8988T (cell line): ENCODE data around the gene HSD17B14.
"Not testable (repeated sequence)": the region's sequence is repeated elsewhere in the genome, so short reads cannot be mapped to it uniquely, and the experiment has no call there.

Experiments
- DNase-seq: peaks from one replicate; pipeline ENCODE4 v3.0.0; 2011

Gene HSD17B14

DNA sequence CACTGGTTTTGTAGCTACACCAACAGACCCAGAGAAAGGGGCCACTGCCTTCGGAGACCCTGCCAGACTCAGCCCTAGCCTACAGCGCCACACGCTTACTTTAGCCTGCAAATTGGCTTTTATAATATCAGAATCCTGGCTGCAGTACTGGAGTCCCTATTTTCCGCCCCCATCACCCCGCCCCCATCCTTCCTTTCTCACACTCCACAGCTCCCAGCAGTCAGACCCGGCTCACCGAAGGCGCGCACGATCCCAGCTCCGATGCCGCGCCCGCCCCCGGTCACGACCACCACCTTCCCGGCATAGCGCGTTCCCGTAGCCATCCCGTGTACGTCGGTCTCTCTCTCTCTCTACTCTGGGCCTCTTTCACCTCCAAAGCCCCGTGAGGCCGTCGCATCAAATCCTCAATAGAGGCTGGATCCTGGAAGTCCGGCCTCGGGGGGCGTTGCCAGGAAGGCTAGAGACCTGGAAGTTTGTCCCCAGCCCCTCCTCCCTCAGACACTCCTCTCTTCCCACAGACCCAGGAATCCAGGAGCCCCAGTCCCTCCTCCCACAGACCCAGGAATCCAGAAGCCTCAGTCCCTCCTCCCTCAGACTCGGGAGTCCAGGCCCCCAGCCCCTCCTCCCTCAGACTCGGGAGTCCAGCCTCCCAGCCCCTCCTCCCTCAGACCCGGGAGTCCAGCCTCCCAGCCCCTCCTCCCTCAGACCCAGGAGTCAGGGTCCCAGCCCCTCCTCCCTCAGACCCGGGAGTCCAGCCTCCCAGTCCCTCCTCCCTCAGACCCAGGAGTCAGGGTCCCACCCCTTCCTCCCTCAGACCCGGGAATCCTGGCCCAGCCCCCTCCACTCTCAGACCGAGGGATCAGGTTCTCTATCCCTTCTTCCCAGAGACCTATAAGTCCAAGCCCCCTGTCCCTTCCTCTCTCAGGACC, at the start of gene HSD17B14:
HSD17B14 (minus strand) TSS at position 403 of the 929 bp plus-strand sequence; CDS start at position 323, 80 bp downstream.
- no peak for DNase-seq

DNA sequence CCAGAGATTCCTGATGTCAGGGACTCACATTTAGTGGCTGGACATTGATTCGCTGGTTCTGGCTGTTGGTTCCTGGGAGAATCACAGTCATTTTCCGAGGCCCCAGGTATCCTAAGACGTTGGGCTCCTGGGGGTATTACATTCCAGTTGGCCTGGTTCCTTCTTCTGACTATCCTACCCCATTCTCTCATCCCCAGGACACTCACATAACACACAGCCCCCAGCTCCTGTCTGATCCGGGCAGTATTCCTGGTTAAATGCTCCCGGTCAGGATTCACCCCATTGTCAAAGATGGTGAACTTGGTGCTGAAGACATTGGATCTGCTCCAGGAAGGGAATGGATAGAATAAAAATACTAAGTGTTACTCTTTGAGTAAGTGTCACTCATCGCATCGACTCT, 47.4 kb upstream of the HSD17B14 start:
- no peak for DNase-seq

DNA sequence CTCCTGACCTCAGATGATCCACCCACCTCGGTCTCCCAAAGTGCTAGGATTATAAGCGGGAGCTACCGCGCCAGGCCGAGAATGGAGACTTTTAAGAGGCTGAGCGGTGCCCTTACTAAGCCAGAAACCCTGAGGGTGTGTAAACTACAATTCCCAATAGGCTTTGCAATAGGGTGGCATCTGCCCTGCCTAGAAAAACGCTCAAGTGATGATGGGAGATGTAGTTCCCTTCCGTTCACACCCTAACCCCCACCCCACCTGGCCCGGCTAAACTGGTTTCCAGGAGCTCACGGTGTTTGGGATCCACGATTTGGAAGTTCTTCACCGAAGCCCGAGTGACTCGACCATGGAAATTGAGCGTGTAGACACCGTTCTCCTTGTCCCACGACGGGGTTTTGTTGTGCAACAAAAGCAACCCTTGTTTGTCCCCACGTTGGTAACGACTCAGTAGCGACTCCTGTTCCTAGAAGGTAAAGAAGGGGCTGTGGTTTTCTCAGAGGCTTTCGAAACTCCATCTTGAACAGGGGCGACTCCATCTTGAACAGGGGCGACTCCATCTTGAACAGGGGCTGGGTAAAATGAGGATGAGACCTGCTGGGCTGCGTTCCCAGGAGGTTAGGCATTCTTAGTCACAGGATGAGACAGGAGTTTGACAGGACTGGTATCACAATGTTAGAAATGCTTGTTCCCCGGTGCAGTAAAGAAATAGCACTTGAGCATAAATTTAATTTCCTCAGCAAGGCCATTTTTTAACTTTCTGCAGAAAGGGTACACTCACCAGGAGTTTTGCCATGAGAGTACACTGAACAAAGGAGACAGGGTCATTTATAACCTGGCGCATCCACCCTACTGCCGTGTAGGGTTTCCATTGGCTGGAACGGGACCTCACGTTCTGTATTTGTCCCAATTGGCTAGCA, 45.7 kb upstream of the HSD17B14 start:
- no peak for DNase-seq

DNA sequence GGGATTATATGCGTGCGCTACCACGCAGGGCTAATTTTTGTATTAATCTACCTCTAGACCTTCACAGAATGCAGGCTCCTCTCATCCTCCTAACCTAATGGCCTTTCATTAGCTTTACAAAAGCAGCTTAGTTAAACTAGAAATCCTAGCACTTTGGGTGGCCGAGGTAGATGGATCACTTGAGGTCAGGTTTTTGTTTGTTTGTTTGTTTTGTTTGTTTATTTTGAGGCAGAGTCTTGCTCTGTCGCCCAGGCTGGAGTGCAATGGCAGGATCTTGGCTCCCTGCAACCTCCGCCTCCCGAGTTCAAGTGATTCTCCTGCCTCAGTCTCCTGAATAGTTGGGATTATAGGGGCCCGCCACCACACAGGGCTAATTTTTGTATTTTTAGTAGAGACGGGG, 43.4 kb upstream of the HSD17B14 start:
- DNase-seq = not testable (repeated sequence)

DNA sequence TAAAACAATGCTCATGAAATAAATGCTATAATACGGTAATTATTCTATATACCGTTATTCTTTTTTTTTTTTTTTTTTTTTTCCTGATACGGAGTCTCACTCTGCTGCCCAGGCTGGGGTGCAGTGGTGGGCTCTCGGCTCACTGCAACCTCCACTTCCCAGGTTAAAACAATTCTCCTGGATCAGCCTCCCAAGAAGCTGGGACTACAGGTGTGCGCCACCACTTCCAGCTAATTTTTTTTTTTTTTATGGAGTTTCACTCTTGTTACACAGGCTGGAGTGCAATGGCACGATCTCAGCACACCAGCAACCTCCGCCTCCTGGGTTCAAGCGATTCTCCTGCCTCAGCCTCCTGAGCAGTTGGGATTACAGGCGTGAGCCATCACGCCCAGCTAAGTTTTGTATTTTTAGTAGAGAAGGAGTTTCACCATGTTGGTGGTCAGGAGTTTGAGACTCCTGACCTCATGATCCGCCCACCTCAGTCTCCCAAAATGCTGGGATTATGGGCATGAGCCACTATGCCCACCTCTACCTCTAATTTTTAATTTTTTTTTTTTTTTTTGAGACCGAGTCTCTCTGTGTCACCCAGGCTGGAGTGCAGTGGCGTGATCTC, 42.8 kb upstream of the HSD17B14 start:
- no peak for DNase-seq

DNA sequence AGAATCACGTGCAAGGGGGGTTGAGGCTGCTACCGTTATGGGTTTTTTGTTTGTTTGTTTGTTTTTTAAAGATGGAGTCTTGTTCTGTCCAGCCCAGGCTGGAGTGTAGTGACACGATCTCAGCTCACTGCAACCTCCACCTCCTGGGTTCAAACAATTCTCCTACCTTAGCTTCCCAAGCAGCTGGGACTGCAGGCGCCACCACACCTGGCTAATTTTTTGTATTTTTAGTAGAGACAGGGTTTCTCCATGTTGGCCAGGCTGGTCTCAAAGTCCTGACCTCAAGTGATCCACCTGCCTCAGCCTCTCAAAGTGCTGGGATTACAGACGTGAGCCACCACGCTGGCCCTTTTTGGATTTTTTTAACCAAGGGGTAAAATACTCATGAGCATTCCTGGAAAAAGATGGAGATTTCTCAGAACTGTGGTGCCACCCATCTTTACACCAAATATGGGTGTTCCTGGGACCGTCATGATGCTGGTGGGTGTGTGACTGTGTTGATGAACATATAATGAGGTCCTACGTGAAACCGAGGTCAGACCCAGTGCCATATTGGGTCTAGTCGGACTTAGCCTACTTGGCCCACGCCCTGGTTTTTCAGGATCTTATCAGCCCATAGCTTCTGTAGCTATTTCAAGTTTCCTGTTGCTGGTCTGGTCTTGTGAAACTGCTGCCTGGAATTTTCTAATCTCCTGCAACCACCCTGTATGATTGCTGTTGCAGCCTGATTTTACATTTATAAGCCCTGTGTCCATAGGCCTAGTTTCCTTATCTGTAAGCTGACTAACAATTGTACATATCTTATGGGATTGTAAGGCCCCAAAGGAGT, 42.1 kb upstream of the HSD17B14 start:
- no peak for DNase-seq

DNA sequence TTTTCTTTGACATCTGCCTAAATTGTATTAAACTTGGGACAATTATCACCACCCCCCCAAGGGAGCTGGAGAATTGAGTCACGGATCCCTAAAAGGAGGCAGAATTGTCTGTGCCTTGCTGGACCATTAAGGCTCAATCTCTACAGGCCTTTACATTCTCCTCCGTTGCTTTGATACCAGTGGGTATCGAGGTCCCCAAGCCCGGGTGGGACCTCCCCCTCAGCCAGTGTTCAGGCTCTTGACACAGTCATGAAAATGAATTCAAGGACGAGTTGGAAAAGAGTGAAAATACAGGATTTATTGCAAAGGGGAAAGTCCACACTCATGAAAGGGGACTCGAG, 41.5 kb upstream of the HSD17B14 start:
- DNase-seq = no peak

DNA sequence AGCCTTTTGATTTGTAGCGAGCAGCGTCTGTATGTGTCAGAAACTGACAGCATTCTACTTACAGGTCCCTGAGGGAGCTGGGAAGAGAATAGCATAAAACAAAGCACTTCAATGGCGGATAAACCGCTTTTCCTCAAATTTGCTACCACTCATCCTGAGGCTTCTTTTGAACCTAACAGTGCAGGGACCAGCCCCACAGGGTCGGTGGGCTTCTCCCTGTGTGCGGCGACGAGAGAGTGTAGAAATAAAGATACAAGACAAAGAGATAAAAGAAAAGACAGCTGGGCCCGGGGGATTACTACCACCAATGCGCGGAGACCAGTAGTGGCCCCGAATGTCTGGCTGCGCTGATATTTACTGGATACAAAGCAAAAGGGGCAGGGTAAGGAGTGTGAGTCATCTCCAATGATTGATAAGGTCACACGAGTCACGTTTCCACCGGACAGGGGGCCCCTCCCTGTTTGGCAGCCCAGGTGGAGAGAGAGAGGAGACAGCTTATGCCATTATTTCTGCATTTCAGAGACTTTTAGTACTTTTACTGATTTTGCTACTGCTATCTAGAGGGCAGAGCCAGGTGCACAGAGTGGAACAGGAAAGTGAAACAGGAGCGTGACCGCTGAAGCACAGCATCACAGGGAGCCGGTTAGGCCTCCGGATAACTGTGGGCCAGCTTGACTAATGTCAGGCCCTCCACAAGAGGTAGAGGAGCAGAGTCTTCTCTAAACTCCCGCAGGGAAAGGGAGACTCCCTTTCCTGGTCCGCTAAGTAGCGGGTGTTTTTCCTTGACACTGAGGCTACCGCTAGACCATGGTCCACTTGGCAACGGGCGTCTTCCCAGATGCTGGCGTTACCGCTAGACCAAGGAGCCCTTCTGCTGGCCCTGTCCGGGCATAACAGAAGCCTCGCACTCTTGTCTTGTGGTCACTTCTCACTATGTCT, 40.0 kb upstream of the HSD17B14 start:
- DNase-seq = not testable (repeated sequence)

DNA sequence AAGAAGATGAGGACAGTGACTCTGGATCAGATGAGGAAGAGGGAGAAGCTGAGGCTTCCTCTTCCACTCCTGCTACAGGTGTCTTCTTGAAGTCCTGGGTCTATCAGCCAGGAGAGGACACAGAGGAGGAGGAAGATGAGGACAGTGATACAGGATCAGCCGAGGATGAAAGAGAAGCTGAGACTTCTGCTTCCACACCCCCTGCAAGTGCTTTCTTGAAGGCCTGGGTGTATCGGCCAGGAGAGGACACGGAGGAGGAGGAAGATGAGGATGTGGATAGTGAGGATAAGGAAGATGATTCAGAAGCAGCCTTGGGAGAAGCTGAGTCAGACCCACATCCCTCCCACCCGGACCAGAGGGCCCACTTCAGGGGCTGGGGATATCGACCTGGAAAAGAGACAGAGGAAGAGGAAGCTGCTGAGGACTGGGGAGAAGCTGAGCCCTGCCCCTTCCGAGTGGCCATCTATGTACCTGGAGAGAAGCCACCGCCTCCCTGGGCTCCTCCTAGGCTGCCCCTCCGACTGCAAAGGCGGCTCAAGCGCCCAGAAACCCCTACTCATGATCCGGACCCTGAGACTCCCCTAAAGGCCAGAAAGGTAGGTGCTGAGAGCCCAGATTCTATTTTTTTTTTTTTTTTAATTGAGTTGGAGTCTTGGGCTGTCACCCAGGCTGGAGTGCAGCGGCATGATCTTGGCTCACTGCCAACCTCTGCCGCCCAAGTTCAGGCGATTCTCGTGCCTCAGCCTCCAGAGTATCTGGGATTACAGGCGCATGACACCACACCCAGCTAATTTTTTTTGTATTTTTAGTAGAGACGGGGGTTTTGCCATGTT, 38.2 kb upstream of the HSD17B14 start:
- no peak for DNase-seq

DNA sequence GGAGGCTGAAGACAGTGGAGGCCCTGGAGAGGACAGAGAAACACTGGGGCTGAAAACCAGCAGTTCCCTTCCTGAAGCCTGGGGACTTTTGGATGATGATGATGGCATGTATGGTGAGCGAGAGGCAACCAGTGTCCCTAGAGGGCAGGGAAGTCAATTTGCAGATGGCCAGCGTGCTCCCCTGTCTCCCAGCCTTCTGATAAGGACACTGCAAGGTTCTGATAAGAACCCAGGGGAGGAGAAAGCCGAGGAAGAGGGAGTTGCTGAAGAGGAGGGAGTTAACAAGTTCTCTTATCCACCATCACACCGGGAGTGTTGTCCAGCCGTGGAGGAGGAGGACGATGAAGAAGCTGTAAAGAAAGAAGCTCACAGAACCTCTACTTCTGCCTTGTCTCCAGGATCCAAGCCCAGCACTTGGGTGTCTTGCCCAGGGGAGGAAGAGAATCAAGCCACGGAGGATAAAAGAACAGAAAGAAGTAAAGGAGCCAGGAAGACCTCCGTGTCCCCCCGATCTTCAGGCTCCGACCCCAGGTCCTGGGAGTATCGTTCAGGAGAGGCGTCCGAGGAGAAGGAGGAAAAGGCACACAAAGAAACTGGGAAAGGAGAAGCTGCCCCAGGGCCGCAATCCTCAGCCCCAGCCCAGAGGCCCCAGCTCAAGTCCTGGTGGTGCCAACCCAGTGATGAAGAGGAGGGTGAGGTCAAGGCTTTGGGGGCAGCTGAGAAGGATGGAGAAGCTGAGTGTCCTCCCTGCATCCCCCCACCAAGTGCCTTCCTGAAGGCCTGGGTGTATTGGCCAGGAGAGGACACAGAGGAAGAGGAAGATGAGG, 37.4 kb upstream of the HSD17B14 start:
- DNase-seq = no peak

DNA sequence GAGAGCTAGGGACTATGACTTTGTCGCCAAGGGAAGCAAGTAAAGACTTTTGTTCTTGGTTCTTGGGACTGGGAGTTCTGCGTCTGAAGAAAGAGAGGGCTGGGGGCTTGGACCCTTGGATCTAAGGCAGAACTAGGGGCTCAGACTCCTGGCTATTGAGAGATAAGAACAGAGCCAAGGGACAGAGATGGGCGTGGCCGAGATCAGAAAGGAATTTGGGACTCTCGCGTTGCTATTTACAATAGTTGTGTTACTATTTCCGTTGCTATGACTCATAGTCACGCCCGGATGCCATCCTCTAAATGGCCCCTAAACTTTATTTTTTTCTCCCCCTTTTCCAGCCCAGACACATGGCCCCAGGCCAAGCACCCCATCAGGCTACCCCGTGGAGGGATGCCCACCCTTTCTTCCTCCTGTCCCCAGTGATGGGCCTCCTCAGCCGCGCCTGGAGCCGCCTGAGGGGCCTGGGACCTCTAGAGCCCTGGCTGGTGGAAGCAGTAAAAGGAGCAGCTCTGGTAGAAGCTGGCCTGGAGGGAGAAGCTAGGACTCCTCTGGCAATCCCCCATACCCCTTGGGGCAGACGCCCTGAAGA, 36.7 kb upstream of the HSD17B14 start:
- peak; percentile 66 for DNase-seq

DNA sequence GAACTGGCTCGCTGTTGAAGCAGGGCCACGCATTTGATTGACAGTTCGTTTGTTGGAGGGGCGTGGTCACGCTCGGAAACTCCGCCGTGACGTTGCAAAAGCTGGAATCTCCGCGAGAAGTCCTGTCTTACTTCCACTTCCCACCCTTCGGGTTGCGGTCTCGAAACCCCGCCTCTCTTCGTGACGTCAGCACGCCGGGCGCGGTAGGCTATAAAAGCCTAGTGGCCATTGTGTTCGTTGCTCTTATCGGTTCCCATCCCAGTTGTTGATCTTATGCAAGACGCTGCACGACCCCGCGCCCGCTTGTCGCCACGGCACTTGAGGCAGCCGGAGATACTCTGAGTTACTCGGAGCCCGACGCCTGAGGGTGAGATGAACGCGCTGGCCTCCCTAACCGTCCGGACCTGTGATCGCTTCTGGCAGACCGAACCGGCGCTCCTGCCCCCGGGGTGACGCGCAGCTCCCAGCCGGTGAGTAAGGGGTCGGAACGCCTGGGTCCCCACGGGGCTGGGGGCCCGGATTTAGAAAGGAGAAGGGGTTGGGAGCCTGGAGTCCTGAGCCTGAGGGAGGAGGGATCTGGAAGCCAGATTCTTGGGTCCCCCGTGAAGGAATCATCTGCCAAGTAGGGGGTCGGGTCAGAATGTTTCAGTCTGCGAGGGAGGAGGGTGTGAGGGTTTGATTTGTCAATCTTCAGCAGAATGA, 36.0 kb upstream of the HSD17B14 start, which contains the start of gene PPP1R15A:
PPP1R15A (plus strand) TSS at position 240 of the 702 bp plus-strand sequence. CDS start 813 bp downstream, outside the sequence.
- peak; percentile 71 for DNase-seq

DNA sequence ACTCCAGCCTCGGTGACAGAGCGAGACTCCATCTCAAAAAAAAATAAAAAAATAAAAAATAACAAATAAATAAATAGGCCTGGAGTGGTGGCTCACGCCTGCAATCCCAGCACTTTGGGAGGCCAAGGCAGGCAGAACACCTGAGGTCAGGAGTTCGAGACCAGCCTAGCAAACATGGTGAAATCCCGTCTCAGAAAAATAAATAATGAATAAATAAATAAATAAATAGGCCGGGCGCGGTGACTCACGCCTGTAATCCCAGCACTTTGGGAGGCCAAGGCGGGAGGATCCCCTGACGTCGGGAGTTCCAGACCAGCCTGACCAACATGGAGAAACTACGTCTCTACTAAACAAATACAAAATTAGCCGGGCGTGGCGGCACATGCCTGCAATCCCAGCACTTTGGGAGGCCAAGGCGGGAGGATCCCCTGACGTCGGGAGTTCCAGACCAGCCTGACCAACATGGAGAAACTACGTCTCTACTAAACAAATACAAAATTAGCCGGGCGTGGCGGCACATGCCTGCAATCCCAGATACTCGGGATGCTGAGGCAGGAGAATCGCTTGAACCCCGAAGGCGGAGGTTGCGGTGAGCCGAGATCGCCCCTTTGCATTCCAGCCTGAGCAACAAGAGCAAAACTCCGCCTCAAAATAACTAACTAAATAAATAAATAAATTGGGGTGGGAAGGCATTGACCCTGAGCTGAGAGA, 35.3 kb upstream of the HSD17B14 start:
- DNase-seq = not testable (repeated sequence)

DNA sequence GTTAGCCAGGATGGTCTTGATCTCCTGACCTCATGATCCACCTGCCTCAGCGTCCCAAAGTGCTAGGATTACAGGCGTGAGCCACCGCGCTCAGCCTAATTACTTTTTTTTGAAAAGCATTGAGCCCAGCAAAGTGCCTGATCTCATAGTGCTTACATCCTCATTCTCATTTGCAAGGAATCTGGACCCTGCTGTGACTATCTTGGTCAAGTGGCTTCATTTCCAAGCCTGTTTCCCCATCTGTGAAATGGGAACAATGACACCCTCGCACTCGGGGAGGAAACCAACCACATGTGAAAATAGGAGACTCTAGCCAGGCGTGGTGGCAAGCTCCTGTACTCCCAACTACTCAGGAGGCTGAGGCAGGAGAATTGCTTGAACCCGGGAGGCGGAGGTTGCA, 33.8 kb upstream of the HSD17B14 start:
- DNase-seq = no peak

DNA sequence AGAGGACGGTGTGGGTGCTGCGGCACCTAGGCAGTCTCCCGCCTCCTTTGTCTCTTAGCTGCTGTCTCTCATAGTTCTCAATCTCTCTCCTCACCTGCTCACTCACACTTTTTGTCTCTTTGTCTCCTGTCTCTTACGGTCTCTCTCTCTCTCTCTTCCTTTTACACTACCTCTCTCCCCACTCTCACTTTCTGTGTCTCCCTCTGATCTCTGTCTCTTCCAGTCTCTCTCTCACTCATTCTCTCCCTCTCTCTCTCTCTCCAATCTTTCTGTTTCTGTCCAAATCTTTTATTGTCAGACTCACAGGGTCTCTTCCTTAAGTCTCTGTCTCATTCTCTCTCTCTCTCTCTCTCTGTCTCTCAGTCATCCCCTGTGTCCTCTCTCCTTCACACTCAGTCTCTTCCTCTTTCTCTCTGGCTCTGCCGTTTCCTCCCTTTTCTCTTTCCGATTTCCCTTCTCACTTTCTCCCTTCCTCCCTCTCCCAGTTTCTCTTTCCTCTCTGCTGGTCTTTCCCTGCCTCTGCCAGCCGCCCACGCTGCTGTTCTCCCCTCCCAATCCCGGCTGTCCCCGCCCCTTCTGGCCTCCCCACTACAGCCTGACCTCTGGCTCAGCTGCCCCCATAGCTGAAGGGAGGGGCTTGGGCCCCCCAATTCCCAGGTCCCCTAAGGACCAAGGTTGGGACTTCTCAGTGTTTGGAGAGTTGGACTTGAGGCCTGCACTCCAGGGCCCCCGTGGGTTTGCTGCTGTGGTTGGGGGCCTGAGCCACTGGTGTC, 32.0 kb upstream of the HSD17B14 start, which contains the start of gene PLEKHA4:
PLEKHA4 (minus strand) TSS at position 504 of the 773 bp plus-strand sequence. CDS start 997 bp downstream, outside the sequence.
- DNase-seq = no peak

DNA sequence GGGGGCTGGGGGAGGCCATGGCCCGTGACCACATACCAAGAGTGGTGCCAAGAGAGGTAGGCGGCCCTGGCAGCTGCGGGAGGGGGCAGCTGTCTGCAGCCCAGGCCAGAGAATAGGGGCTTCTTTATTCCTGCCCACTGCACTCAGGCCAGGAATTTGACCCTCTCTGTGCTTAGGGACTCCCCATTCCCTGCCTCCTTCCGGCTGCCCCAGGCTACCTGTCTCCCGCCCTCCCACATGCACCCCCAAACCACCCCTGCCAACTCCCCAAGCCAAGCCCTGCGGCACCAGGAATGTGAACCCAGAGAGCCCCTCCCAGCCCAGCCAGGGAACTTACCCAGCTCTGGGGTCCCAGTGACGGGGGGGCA, 31.4 kb upstream of the HSD17B14 start:
- no peak for DNase-seq
